Measurements from ENCODE around the gene SHPK.
A peak's percentile ranks its signal among the peaks of the same experiment; 100 is the strongest.

Gene SHPK

DNA sequence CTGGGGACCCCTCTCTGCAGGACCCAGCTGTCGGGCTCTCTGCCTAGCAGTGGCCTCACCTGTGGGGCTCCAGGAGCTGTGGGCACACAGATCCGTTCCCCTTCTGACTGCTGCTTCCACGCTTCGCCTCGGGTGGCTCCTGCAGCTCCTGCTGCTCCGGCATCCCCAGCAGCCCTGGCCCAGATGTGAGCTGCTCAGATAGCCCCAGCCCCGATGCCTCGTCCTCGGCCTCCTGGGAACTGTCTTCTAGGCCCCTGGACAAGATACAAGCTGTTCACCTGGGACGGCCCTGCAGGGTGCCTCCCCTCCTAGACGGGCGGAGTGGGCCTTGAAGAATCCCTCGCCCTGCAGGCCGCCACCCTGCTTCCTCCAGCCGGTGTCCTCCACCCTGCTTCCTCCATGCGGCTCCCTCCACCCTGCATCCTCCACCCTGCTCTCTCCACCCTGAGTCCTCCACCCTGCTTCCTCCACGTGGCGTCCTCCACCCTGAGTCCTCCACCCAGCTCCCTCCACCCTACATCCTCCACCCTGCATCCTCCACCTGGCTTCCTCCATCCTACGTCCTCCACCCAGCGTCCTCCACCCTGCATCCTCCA is 43.6 kb upstream of the SHPK start:
- no peak for TF ChIP-seq CTCF (IDR thresholded peaks at IDR 0.05; ENCODE audit: low read depth, low read length, missing control alignments)
- in situ Hi-C loops (cut with HindIII; ENCODE audit: low sequenced_read_pairs), result no loop called here

GRCh38 chr17:3678821-3679530 is 42.9 kb upstream of the SHPK start:
- DNase-seq (ENCODE audit: low read depth), result no peak
- no peak for TF ChIP-seq CTCF (IDR thresholded peaks at IDR 0.05; ENCODE audit: low read depth, low read length, missing control alignments)
- no peak overlapping the region for H3K4me3 ChIP-seq (ENCODE audit: low read depth, low read length)
- in situ Hi-C loops (cut with HindIII; ENCODE audit: low sequenced_read_pairs), result no loop called here

More for the DNA sequence above, 43.6 kb upstream of the SHPK start:
- no peak for DNase-seq (ENCODE audit: low read depth)
- no peak overlapping the region for H3K4me3 ChIP-seq (ENCODE audit: low read depth, low read length)

GRCh38 chr17:3678095-3678820 is 42.2 kb upstream of the SHPK start:
- H3K4me3 ChIP-seq (ENCODE audit: low read depth, low read length), result no peak overlapping the region
- DNase-seq (ENCODE audit: low read depth), result no peak
- TF ChIP-seq CTCF (IDR thresholded peaks at IDR 0.05; ENCODE audit: low read depth, low read length, missing control alignments), result no peak
- in situ Hi-C loops (cut with HindIII; ENCODE audit: low sequenced_read_pairs), result no loop called here

GRCh38 chr17:3675886-3676285 is 39.8 kb upstream of the SHPK start:
- TF ChIP-seq CTCF (IDR thresholded peaks at IDR 0.05; ENCODE audit: low read depth, low read length, missing control alignments), result no peak
- no peak overlapping the region for H3K4me3 ChIP-seq (ENCODE audit: low read depth, low read length)
- in situ Hi-C loops (cut with HindIII; ENCODE audit: low sequenced_read_pairs), result no loop called here
- DNase-seq (ENCODE audit: low read depth), result no peak

- no peak for TF ChIP-seq CTCF (IDR thresholded peaks at IDR 0.05; ENCODE audit: low read depth, low read length, missing control alignments)
- no peak overlapping the region for H3K4me3 ChIP-seq (ENCODE audit: low read depth, low read length)
- DNase-seq (ENCODE audit: low read depth), result no peak
- in situ Hi-C loops (cut with HindIII; ENCODE audit: low sequenced_read_pairs), result no loop called here
Measured at GRCh38 chr17:3672571-3672970, 36.5 kb upstream of the SHPK start.

- in situ Hi-C loops (cut with HindIII; ENCODE audit: low sequenced_read_pairs), result no loop called here
- TF ChIP-seq CTCF (IDR thresholded peaks at IDR 0.05; ENCODE audit: low read depth, low read length, missing control alignments), result no peak
- DNase-seq (ENCODE audit: low read depth), result no peak
- peak overlapping the region; percentile 99 for H3K4me3 ChIP-seq (ENCODE audit: low read depth, low read length)
Measured at GRCh38 chr17:3669548-3669947, 33.5 kb upstream of the SHPK start.

Data from astrocyte of the cerebellum (primary cell).